GM15510 (cell line): ENCODE measurements around the gene KCNAB1.

Experiments used
- POLR2A ChIP-seq: IDR thresholded peaks from 3 replicates; pipeline ENCODE4 v1.6.1; 2011; ENCODE audit warnings: borderline replicate concordance; ENCODE audit not compliant: insufficient read length; ENCODE audit errors: extremely low read depth

The KCNAB1 gene

GRCh38 chr3:156443079-156443478 is 322.7 kb downstream of the KCNAB1 start:
- TF ChIP-seq POLR2A, result no peak

GRCh38 chr3:156445117-156446090 is 325.0 kb downstream of the KCNAB1 start:
- no peak for TF ChIP-seq POLR2A

- no peak for TF ChIP-seq POLR2A
Observed at GRCh38 chr3:156448300-156448699, 327.9 kb downstream of the KCNAB1 start.

GRCh38 chr3:156449710-156450574 is 329.6 kb downstream of the KCNAB1 start:
- TF ChIP-seq POLR2A, result no peak

- TF ChIP-seq POLR2A, result no peak
Observed at GRCh38 chr3:156455839-156456238, 335.5 kb downstream of the KCNAB1 start.

GRCh38 chr3:156456771-156457224 is 336.4 kb downstream of the KCNAB1 start:
- TF ChIP-seq POLR2A, result no peak

GRCh38 chr3:156459434-156459833 is 339.1 kb downstream of the KCNAB1 start:
- TF ChIP-seq POLR2A, result no peak

- no peak for TF ChIP-seq POLR2A
Observed at GRCh38 chr3:156460206-156460611, 339.8 kb downstream of the KCNAB1 start.

- no peak for TF ChIP-seq POLR2A
Observed at GRCh38 chr3:156461889-156462288, 341.5 kb downstream of the KCNAB1 start.

GRCh38 chr3:156463123-156463522 is 342.7 kb downstream of the KCNAB1 start:
- TF ChIP-seq POLR2A, result no peak

- TF ChIP-seq POLR2A, result no peak
Observed at GRCh38 chr3:156465194-156465593, 344.8 kb downstream of the KCNAB1 start.

GRCh38 chr3:156469456-156469855 is 349.1 kb downstream of the KCNAB1 start:
- no peak for TF ChIP-seq POLR2A

- no peak for TF ChIP-seq POLR2A
Observed at GRCh38 chr3:156471431-156471830, 351.1 kb downstream of the KCNAB1 start.

GRCh38 chr3:156472150-156472549 is 351.8 kb downstream of the KCNAB1 start:
- no peak for TF ChIP-seq POLR2A

GRCh38 chr3:156472684-156473083 is 352.3 kb downstream of the KCNAB1 start:
- no peak for TF ChIP-seq POLR2A
